Stimulated activated effector memory CD8-positive, alpha-beta T cell treated with anti-CD3 and anti-CD28 coated beads, Interleukin-12 subunit alpha, Interleukin-12 subunit beta, amount 100 ng/mL, for 72 hours (primary cell): ENCODE results near the gene AP2A1.

Experiments used
- ATAC-seq: fragments of 150-1000 bp; cut with Tn5 transposase; 2 replicates; pipeline ENCODE4 v1.10.0; 2021
- DNase-seq, 2 donors: peaks; one replicate each; pipeline ENCODE4 v3.0.0; 2021 to 2022; ENCODE audit warnings: low spot score in 2 of 2
- H3K27ac Mint-ChIP-seq: one replicate; pipeline ENCODE4 v1.8.0; 2022; ENCODE audit warnings: mild to moderate bottlenecking, mixed read lengths
- H3K36me3 Mint-ChIP-seq: one replicate; pipeline ENCODE4 v1.8.0; 2022; ENCODE audit warnings: mild to moderate bottlenecking, mixed read lengths
- H3K4me1 Mint-ChIP-seq: one replicate; pipeline ENCODE4 v1.8.0; 2022; ENCODE audit warnings: mixed read lengths
- H3K4me3 Mint-ChIP-seq: one replicate; pipeline ENCODE4 v1.8.0; 2022; ENCODE audit warnings: mild to moderate bottlenecking, mixed read lengths
- H3K9me3 Mint-ChIP-seq: one replicate; pipeline ENCODE4 v1.8.0; 2022; ENCODE audit warnings: mixed read lengths

The AP2A1 gene

GRCh38 chr19:49829721-49830120, 62.9 kb downstream of the AP2A1 start:
- DNase-seq (no peak), ATAC-seq (no peak)
- Mint-ChIP-seq H3K27ac (no peak overlapping the region), H3K9me3 (no peaks in the 10 kb centered on the region), H3K4me1 (peaks cover 13% of the 10 kb centered on the region), H3K36me3 (peaks cover 43% of the 10 kb centered on the region), H3K4me3 (no peak overlapping the region)

- DNase-seq (no peak), ATAC-seq (no peak)
- no peaks in the 10 kb centered on the region for H3K9me3 Mint-ChIP-seq
- H3K36me3 Mint-ChIP-seq, result peaks cover 49% of the 10 kb centered on the region
- no peak overlapping the region for H3K27ac Mint-ChIP-seq
- H3K4me3 Mint-ChIP-seq, result no peak overlapping the region
- peaks cover 13% of the 10 kb centered on the region for H3K4me1 Mint-ChIP-seq
These were observed 64.0 kb downstream of the AP2A1 start for GRCh38 chr19:49830766-49831165.

GRCh38 chr19:49831592-49831991, 64.8 kb downstream of the AP2A1 start:
- Mint-ChIP-seq H3K4me3 (no peak overlapping the region), H3K9me3 (no peaks in the 10 kb centered on the region), H3K4me1 (peaks cover 7% of the 10 kb centered on the region), H3K27ac (peak overlapping the region; percentile 37), H3K36me3 (peaks cover 51% of the 10 kb centered on the region)
- DNase-seq (no peak), ATAC-seq (no peak)

GRCh38 chr19:49832556-49832955, 65.8 kb downstream of the AP2A1 start:
- H3K36me3 Mint-ChIP-seq, result peaks cover 53% of the 10 kb centered on the region

GRCh38 chr19:49833599-49833998, 66.8 kb downstream of the AP2A1 start:
- no peak overlapping the region for H3K27ac Mint-ChIP-seq
- no peak for ATAC-seq

More at GRCh38 chr19:49832556-49832955, 65.8 kb downstream of the AP2A1 start:
- DNase-seq (no peak), ATAC-seq (no peak)
- H3K4me1 Mint-ChIP-seq, result peaks cover 12% of the 10 kb centered on the region
- peak overlapping the region; percentile 60 for H3K27ac Mint-ChIP-seq
- no peak overlapping the region for H3K4me3 Mint-ChIP-seq
- no peaks in the 10 kb centered on the region for H3K9me3 Mint-ChIP-seq

GRCh38 chr19:49835562-49835961, 68.8 kb downstream of the AP2A1 start:
- Mint-ChIP-seq H3K36me3 (peaks cover 77% of the 10 kb centered on the region), H3K4me1 (peaks cover 14% of the 10 kb centered on the region), H3K4me3 (no peak overlapping the region), H3K27ac (no peak overlapping the region), H3K9me3 (no peaks in the 10 kb centered on the region)
- ATAC-seq, result no peak
- no peak for DNase-seq

More at GRCh38 chr19:49833599-49833998, 66.8 kb downstream of the AP2A1 start:
- Mint-ChIP-seq H3K36me3 (peaks cover 61% of the 10 kb centered on the region), H3K9me3 (no peaks in the 10 kb centered on the region), H3K4me1 (peaks cover 14% of the 10 kb centered on the region), H3K4me3 (no peak overlapping the region)
- DNase-seq, result no peak

GRCh38 chr19:49836176-49837008, 69.6 kb downstream of the AP2A1 start:
- ATAC-seq (no peak), DNase-seq (no peak)
- peak overlapping the region; percentile 71 for H3K27ac Mint-ChIP-seq
- no peak overlapping the region for H3K4me3 Mint-ChIP-seq
- H3K36me3 Mint-ChIP-seq, result peaks cover 74% of the 10 kb centered on the region
- peaks cover 14% of the 10 kb centered on the region for H3K4me1 Mint-ChIP-seq
- no peaks in the 10 kb centered on the region for H3K9me3 Mint-ChIP-seq

- ATAC-seq (no peak), DNase-seq (no peak)
- Mint-ChIP-seq H3K4me1 (peaks cover 14% of the 10 kb centered on the region), H3K27ac (peak overlapping the region; percentile 71), H3K36me3 (peaks cover 69% of the 10 kb centered on the region), H3K4me3 (no peak overlapping the region), H3K9me3 (no peaks in the 10 kb centered on the region)
These were observed 70.2 kb downstream of the AP2A1 start for GRCh38 chr19:49837009-49837310.

GRCh38 chr19:49837425-49837824, 70.6 kb downstream of the AP2A1 start:
- peak overlapping the region; percentile 71 for H3K27ac Mint-ChIP-seq
- H3K9me3 Mint-ChIP-seq, result no peaks in the 10 kb centered on the region
- H3K4me3 Mint-ChIP-seq, result no peak overlapping the region
- no peak for ATAC-seq
- H3K4me1 Mint-ChIP-seq, result peaks cover 10% of the 10 kb centered on the region
- no peak for DNase-seq
- peaks cover 65% of the 10 kb centered on the region for H3K36me3 Mint-ChIP-seq

- H3K4me3 Mint-ChIP-seq, result no peak overlapping the region
- ATAC-seq, result no peak
- H3K27ac Mint-ChIP-seq, result no peak overlapping the region
These were observed 72.2 kb downstream of the AP2A1 start for GRCh38 chr19:49838885-49839588.

GRCh38 chr19:49839713-49840112, 72.9 kb downstream of the AP2A1 start:
- Mint-ChIP-seq H3K4me1 (peaks cover 9% of the 10 kb centered on the region), H3K9me3 (no peaks in the 10 kb centered on the region), H3K27ac (no peak overlapping the region), H3K4me3 (no peak overlapping the region), H3K36me3 (peaks cover 49% of the 10 kb centered on the region)
- no peak for DNase-seq
- no peak for ATAC-seq

More at GRCh38 chr19:49838885-49839588, 72.2 kb downstream of the AP2A1 start:
- peaks cover 55% of the 10 kb centered on the region for H3K36me3 Mint-ChIP-seq
- H3K4me1 Mint-ChIP-seq, result peaks cover 9% of the 10 kb centered on the region
- DNase-seq, result no peak
- no peaks in the 10 kb centered on the region for H3K9me3 Mint-ChIP-seq

- no peaks in the 10 kb centered on the region for H3K9me3 Mint-ChIP-seq
- peaks cover 42% of the 10 kb centered on the region for H3K36me3 Mint-ChIP-seq
- ATAC-seq, result no peak
- DNase-seq, result no peak
- H3K4me3 Mint-ChIP-seq, result no peak overlapping the region
- H3K4me1 Mint-ChIP-seq, result peaks cover 9% of the 10 kb centered on the region
- no peak overlapping the region for H3K27ac Mint-ChIP-seq
These were observed 73.5 kb downstream of the AP2A1 start for GRCh38 chr19:49840321-49840720.

GRCh38 chr19:49840736-49841249, 74.0 kb downstream of the AP2A1 start:
- H3K4me1 Mint-ChIP-seq, result peaks cover 9% of the 10 kb centered on the region
- H3K9me3 Mint-ChIP-seq, result no peaks in the 10 kb centered on the region
- H3K27ac Mint-ChIP-seq, result no peak overlapping the region
- peaks cover 42% of the 10 kb centered on the region for H3K36me3 Mint-ChIP-seq
- DNase-seq, result no peak
- no peak overlapping the region for H3K4me3 Mint-ChIP-seq
- ATAC-seq, result no peak

GRCh38 chr19:49843265-49843664, 76.5 kb downstream of the AP2A1 start:
- ATAC-seq (no peak), DNase-seq (no peak)
- Mint-ChIP-seq H3K36me3 (peaks cover 22% of the 10 kb centered on the region), H3K9me3 (no peaks in the 10 kb centered on the region), H3K27ac (no peak overlapping the region), H3K4me3 (no peak overlapping the region), H3K4me1 (peaks cover 5% of the 10 kb centered on the region)

- Mint-ChIP-seq H3K36me3 (peaks cover 10% of the 10 kb centered on the region), H3K27ac (no peak overlapping the region), H3K4me1 (peaks cover 15% of the 10 kb centered on the region), H3K9me3 (peaks cover 3% of the 10 kb centered on the region), H3K4me3 (no peak overlapping the region)
- ATAC-seq (no peak), DNase-seq (no peak)
These were observed 77.6 kb downstream of the AP2A1 start for GRCh38 chr19:49844138-49845095.
